Trophoblast cell (in vitro differentiated cells and primary cell): ENCODE data around the gene CCDC154.

Experiments
- DNase-seq, 2 donors: peaks; one replicate each; pipeline ENCODE4 v3.0.0-alpha.2; 2016
- H2AFZ ChIP-seq: 2 replicates; pipeline ENCODE4 v1.6.1; 2013; ENCODE audit warnings: low read length, moderate library complexity, mild to moderate bottlenecking; ENCODE audit not compliant: insufficient read depth, poor library complexity
- H2AK5ac ChIP-seq: 2 replicates; pipeline ENCODE4 v1.6.1; 2013; ENCODE audit warnings: mild to moderate bottlenecking, low read length
- H2BK120ac ChIP-seq: 2 replicates; pipeline ENCODE4 v1.6.1; 2013; ENCODE audit warnings: low read length, mild to moderate bottlenecking, moderate library complexity; ENCODE audit not compliant: insufficient read depth, poor library complexity
- H2BK12ac ChIP-seq: 2 replicates; pipeline ENCODE4 v1.6.1; 2013; ENCODE audit warnings: mild to moderate bottlenecking, low read length, moderate library complexity
- H2BK5ac ChIP-seq: 2 replicates; pipeline ENCODE4 v1.6.1; 2013; ENCODE audit warnings: low read length, low read depth, moderate library complexity, mild to moderate bottlenecking; ENCODE audit not compliant: poor library complexity
- H3K14ac ChIP-seq: 2 replicates; pipeline ENCODE4 v1.6.1; 2013; ENCODE audit warnings: mild to moderate bottlenecking, low read length
- H3K18ac ChIP-seq: 2 replicates; pipeline ENCODE4 v1.6.1; 2013; ENCODE audit warnings: mild to moderate bottlenecking, low read length
- H3K23ac ChIP-seq: 2 replicates; pipeline ENCODE4 v1.6.1; 2013; ENCODE audit warnings: low read length
- H3K27ac ChIP-seq: 2 replicates; pipeline ENCODE4 v1.5.1; 2013; ENCODE audit warnings: low read depth, mild to moderate bottlenecking, inconsistent platforms, low read length, moderate library complexity
- H3K27me3 ChIP-seq: 2 replicates; pipeline ENCODE4 v1.6.1; 2013; ENCODE audit warnings: inconsistent platforms, mild to moderate bottlenecking, low read length, moderate library complexity; ENCODE audit not compliant: insufficient read depth
- H3K36me3 ChIP-seq, 2 experiments: 1 replicate in 1 of 2; 2 replicates in 1 of 2; pipeline ENCODE4 v1.6.1; 2013; ENCODE audit warnings: low read length in 2 of 2, mild to moderate bottlenecking in 2 of 2, moderate library complexity in 1 of 2; ENCODE audit not compliant: insufficient read depth in 2 of 2, control insufficient read depth in 1 of 2
- H3K4ac ChIP-seq: 2 replicates; pipeline ENCODE4 v1.6.1; 2013; ENCODE audit warnings: low read depth, mild to moderate bottlenecking, low read length, moderate library complexity
- H3K4me1 ChIP-seq, 2 experiments: 1 replicate in 1 of 2; 2 replicates in 1 of 2; pipeline ENCODE4 v1.6.1; 2013; ENCODE audit warnings: low read length in 2 of 2, mild to moderate bottlenecking in 2 of 2, moderate library complexity in 1 of 2; ENCODE audit not compliant: insufficient read depth in 2 of 2, control insufficient read depth in 1 of 2
- H3K4me2 ChIP-seq: 2 replicates; pipeline ENCODE4 v1.6.1; 2013; ENCODE audit warnings: inconsistent platforms, mild to moderate bottlenecking, low read length, moderate library complexity
- H3K4me3 ChIP-seq: 2 replicates; pipeline ENCODE4 v1.5.1; 2013; ENCODE audit warnings: mild to moderate bottlenecking, low read depth, low read length, inconsistent platforms
- H3K79me1 ChIP-seq: one replicate; pipeline ENCODE4 v1.6.1; 2013; ENCODE audit warnings: low read length
- H3K79me2 ChIP-seq: 2 replicates; pipeline ENCODE4 v1.6.1; 2013; ENCODE audit warnings: low read length, mild to moderate bottlenecking; ENCODE audit not compliant: control insufficient read depth, insufficient read depth, poor library complexity
- H3K9ac ChIP-seq: 2 replicates; pipeline ENCODE4 v1.6.1; 2013; ENCODE audit warnings: mild to moderate bottlenecking, low read length
- H3K9me3 ChIP-seq: 2 replicates; pipeline ENCODE4 v1.6.1; 2013; ENCODE audit warnings: low read depth, mild to moderate bottlenecking, control low read depth, inconsistent platforms, low read length; ENCODE audit not compliant: insufficient read depth
- H4K12ac ChIP-seq: 2 replicates; pipeline ENCODE4 v1.6.1; 2013; ENCODE audit warnings: low read depth, mild to moderate bottlenecking, low read length, moderate library complexity
- H4K8ac ChIP-seq: 2 replicates; pipeline ENCODE4 v1.6.1; 2013; ENCODE audit warnings: low read depth, mild to moderate bottlenecking, low read length, moderate library complexity
- H4K91ac ChIP-seq: one replicate; pipeline ENCODE4 v1.6.1; 2013; ENCODE audit warnings: low read depth, mild to moderate bottlenecking, low read length, moderate library complexity
- WGBS: extraction: QIAGEN DNeasy Blood & Tissue Kit; methylation state at CpG from one replicate; pipeline ENCODE4 v1.1.7; 2013; ENCODE audit warnings: missing lambda C conversion rate; ENCODE audit not compliant: insufficient read length, insufficient coverage; ENCODE audit errors: extremely low coverage; 5-methylcytosine and 5-hydroxymethylcytosine counted together

Gene CCDC154

DNA sequence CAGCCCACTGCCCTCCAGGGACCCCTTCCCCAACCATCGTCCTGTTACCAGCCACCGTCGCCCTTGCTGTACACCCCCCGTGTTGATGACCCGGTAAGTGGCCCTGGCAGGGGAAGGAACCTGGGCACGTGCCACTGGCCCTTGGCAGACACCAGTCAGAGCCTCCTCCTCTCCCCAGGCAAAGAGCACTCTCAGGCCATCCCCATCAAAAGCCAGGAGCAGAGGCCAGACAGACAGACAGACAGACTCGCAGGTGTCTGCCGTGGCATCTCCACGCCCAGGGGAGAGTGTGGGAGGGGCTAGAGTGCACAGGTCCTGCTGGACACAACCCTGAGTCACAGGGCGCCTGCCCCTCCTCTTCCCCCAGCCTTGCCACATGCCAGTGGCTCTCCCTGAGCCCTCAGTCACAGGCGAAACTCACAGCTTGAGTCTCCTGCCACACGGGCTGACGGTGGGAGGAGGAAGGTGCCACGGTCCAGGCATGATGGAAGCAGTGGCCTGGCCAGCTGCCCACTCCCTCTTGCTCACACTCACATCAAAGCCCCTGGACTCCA lies 22.7 kb upstream of the CCDC154 start:
- Histone ChIP-seq H3K23ac (no peak overlapping the region), H2BK120ac (no peak overlapping the region), H3K36me3 (peaks cover 6 to 7% of the 10 kb centered on the region in 2 experiments), H3K18ac (no peak overlapping the region), H3K79me1 (no peaks in the 10 kb centered on the region), H3K4ac (no peak overlapping the region), H3K4me2 (no peak overlapping the region), H3K27ac (no peak overlapping the region), H2BK12ac (no peak overlapping the region), H2AK5ac (no peak overlapping the region), H3K9ac (no peak overlapping the region), H4K8ac (no peak overlapping the region), H4K91ac (no peak overlapping the region), H3K9me3 (peaks cover 2% of the 10 kb centered on the region), H3K79me2 (no peaks in the 10 kb centered on the region), H3K14ac (no peak overlapping the region), H2AFZ (no peak overlapping the region), H3K4me1 (peaks cover 13 to 15% of the 10 kb centered on the region in 2 experiments), H2BK5ac (no peak overlapping the region), H3K4me3 (no peak overlapping the region), H3K27me3 (no peaks in the 10 kb centered on the region), H4K12ac (no peak overlapping the region)
- DNase-seq, result peak in 1 of 2 donors; percentile 62
- no CpG with 5 or more reads among the region's 14 CpGs for WGBS

DNA sequence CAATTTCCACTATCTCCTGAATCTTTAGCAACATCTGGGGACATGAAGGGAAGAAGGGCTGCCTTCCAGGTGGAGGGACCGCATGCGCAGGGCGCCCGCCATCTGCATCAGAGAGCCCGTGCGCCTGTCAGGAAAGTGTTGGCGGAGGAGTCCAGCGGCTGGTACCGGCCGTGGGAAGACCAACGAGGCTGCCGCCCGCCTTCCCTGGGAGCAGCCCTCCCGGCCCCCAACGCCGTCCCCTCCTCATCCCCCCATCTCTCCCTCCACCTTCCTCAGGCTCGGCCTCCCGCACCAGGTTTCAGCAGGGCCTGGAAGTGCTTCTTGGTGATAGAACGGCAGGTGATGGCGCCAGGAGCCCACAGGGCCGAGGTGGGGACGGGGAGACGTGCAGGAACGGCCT lies 21.7 kb upstream of the CCDC154 start:
- Histone ChIP-seq H3K9ac (no peak overlapping the region), H2AK5ac (no peak overlapping the region), H2BK12ac (no peak overlapping the region), H3K18ac (no peak overlapping the region), H4K12ac (no peak overlapping the region), H3K4me1 (peaks cover 7 to 12% of the 10 kb centered on the region in 2 experiments), H3K9me3 (no peaks in the 10 kb centered on the region), H3K27ac (no peak overlapping the region), H3K4ac (no peak overlapping the region), H3K4me2 (no peak overlapping the region), H3K36me3 (peaks cover 10 to 12% of the 10 kb centered on the region in 2 experiments), H4K8ac (no peak overlapping the region), H2AFZ (no peak overlapping the region), H3K4me3 (no peak overlapping the region), H2BK5ac (no peak overlapping the region), H3K27me3 (no peaks in the 10 kb centered on the region), H3K79me1 (no peaks in the 10 kb centered on the region), H2BK120ac (no peak overlapping the region), H3K79me2 (no peaks in the 10 kb centered on the region), H3K23ac (no peak overlapping the region), H4K91ac (no peak overlapping the region), H3K14ac (no peak overlapping the region)
- DNase-seq, result no peak
- no CpG with 5 or more reads among the region's 24 CpGs for WGBS

DNA sequence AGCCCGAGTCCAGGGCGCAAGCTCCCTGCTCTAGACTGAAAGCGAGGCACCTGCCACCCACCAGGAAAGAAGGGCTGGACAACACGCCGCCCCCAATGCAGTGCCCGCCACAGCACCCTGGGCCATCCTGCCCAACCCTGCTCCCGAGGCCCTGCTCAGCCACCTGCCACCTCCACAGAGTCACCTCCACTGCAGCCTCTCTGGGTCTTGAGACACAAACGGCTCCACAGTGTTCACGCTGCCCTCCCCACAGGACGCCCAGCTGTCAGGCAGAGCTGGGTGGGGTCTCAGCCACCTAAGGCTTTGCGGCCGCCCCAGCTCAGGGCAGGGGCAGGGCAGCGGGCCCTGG lies 21.2 kb upstream of the CCDC154 start:
- no peak overlapping the region for H4K12ac ChIP-seq
- no peak overlapping the region for H2AK5ac ChIP-seq
- H3K9ac ChIP-seq, result no peak overlapping the region
- no peak overlapping the region for H3K27ac ChIP-seq
- H3K79me1 ChIP-seq, result no peaks in the 10 kb centered on the region
- no peak overlapping the region for H2BK120ac ChIP-seq
- no peak overlapping the region for H3K23ac ChIP-seq
- no peak overlapping the region for H4K8ac ChIP-seq
- H2BK5ac ChIP-seq, result no peak overlapping the region
- H2AFZ ChIP-seq, result no peak overlapping the region
- H3K4me2 ChIP-seq, result no peak overlapping the region
- no peak overlapping the region for H3K14ac ChIP-seq
- H3K4me3 ChIP-seq, result no peak overlapping the region
- peaks cover 7 to 10% of the 10 kb centered on the region in 2 experiments for H3K4me1 ChIP-seq
- no CpG with 5 or more reads among the region's 13 CpGs for WGBS
- H4K91ac ChIP-seq, result no peak overlapping the region
- H3K36me3 ChIP-seq, result peaks cover 15 to 17% of the 10 kb centered on the region in 2 experiments
- H3K4ac ChIP-seq, result no peak overlapping the region
- H3K79me2 ChIP-seq, result no peaks in the 10 kb centered on the region
- H3K9me3 ChIP-seq, result no peaks in the 10 kb centered on the region
- H2BK12ac ChIP-seq, result no peak overlapping the region
- H3K27me3 ChIP-seq, result no peaks in the 10 kb centered on the region
- H3K18ac ChIP-seq, result no peak overlapping the region
- no peak for DNase-seq

DNA sequence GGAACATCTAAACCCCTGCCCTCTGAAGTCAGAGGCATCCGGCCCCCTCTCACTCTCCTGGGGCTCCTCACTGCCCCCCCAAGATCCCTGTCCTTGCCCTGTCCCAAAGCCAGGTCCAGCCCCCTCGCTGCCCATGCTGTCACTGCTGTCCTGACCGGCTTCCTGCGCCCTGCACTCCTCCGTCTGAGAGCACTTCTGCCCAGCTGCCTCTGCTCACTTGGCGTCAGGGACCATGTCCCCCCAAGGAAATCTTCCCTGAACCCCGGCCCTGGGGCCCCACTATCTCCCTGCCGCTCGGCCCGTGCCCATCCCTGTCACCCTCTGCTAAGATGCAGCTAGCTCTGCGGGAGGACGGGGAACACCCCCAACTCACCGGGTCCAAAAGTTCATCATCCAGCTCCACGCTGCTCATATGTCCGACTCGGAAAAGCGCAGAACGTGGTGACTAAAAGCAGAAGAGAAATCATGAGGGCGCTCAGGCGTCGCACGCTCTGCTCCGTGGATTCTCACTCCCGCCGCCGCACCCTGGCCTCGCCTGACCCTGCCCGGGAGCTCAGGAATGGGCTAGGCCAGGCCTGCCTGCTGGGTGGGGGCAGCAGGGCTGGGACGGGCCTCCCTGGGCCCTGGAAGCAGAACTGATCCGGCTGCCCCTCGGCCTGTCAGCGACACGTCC lies 20.7 kb upstream of the CCDC154 start:
- no CpG with 5 or more reads among the region's 33 CpGs for WGBS
- Histone ChIP-seq H2BK5ac (no peak overlapping the region), H4K91ac (no peak overlapping the region), H3K27me3 (no peaks in the 10 kb centered on the region), H2AFZ (no peak overlapping the region), H3K36me3 (peaks cover 20 to 22% of the 10 kb centered on the region in 2 experiments), H3K9ac (no peak overlapping the region), H3K9me3 (no peaks in the 10 kb centered on the region), H3K27ac (no peak overlapping the region), H3K79me1 (no peaks in the 10 kb centered on the region), H3K4me3 (no peak overlapping the region), H3K23ac (no peak overlapping the region), H3K4ac (no peak overlapping the region), H4K8ac (no peak overlapping the region), H2BK12ac (no peak overlapping the region), H3K14ac (no peak overlapping the region), H2AK5ac (no peak overlapping the region), H3K4me2 (no peak overlapping the region), H3K79me2 (no peaks in the 10 kb centered on the region), H3K4me1 (peaks cover 5 to 6% of the 10 kb centered on the region in 2 experiments), H2BK120ac (no peak overlapping the region), H4K12ac (no peak overlapping the region), H3K18ac (no peak overlapping the region)
- DNase-seq, result no peak
